GM12865 (cell line): Measurements from ENCODE around the gene IL6.

Experiments used
- DNase-seq: peaks from one replicate; pipeline ENCODE4 v3.0.0; 2010; ENCODE audit warnings: low read depth
- H3K4me3 ChIP-seq: 2 replicates; pipeline ENCODE4 v1.5.1; 2011; ENCODE audit warnings: mild to moderate bottlenecking, low read depth, low read length, control low read depth
- CTCF ChIP-seq: IDR thresholded peaks from 2 replicates; pipeline ENCODE4 v1.5.1; 2011; ENCODE audit warnings: low read length, control low read depth, low read depth, inconsistent platforms; ENCODE audit not compliant: insufficient read depth; ENCODE audit errors: missing control alignments

The IL6 gene

DNA sequence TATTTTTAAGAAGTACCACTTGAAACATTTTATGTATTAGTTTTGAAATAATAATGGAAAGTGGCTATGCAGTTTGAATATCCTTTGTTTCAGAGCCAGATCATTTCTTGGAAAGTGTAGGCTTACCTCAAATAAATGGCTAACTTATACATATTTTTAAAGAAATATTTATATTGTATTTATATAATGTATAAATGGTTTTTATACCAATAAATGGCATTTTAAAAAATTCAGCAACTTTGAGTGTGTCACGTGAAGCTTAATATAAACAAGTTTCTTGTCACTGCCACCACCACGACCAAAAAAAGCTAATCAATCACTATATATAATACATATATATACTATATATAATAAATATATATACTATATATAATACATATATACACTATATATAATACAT, 4.8 kb downstream of the IL6 start:
- TF ChIP-seq CTCF, result no peak
- H3K4me3 ChIP-seq, result no peak overlapping the region
- no peak for DNase-seq

DNA sequence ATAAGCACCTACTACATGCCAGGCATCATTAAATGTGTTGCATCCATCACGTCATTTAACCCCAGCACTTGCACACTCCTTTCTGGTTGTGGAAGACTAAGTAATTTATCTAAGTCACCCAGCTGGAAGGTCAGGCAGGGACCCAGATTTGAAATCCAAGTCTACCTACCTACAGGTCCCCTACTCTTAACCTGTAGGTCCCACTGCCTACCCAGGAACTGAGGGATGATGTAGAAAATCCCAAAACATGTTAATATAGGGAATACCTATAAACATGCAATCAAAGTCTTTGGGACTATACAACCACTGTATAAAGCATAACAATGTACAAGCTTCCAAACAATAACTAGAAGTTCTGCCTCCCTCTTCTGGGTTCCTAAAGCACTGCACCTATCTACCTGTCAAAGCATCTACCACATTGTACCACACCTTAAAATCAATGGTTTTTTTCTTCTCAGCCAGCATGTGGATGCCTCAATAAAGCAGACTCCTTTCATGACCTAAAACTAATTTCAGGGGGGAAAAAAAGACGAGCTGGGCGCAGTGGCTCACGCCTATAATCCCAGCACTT, 5.6 kb downstream of the IL6 start:
- H3K4me3 ChIP-seq, result no peak overlapping the region
- peak; percentile 11 for DNase-seq
- TF ChIP-seq CTCF, result peak; percentile 12

- no peak overlapping the region for H3K4me3 ChIP-seq
- no peak for TF ChIP-seq CTCF
- DNase-seq, result peak; percentile 41
Observed at GRCh38 chr7:22733761-22734160, 6.8 kb downstream of the IL6 start.

- no peak for DNase-seq
- H3K4me3 ChIP-seq, result no peak overlapping the region
- TF ChIP-seq CTCF, result no peak
Observed at GRCh38 chr7:22743014-22743413, 16.0 kb downstream of the IL6 start.

DNA sequence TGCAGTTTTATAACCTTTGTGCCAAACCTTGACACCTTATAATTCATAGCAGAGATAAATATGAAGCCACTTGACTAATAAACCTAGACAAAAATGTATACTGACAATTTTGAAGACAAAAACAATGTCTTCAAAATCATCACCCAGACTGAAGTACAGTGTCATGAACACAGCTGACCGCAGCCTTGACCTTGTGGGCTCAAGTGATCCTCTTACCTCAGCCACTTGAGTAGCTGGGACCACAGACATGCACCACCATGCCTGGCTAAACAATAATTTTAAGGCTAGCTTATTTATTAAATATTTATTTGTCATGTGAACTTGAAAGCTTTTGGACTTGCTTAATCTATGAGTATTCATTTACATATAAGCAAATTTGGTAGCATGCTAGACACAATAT, 24.3 kb downstream of the IL6 start:
- H3K4me3 ChIP-seq, result no peak overlapping the region
- DNase-seq, result no peak
- TF ChIP-seq CTCF, result no peak

- no peak for TF ChIP-seq CTCF
- DNase-seq, result no peak
- no peak overlapping the region for H3K4me3 ChIP-seq
Observed at GRCh38 chr7:22757338-22757994, 30.5 kb downstream of the IL6 start.

GRCh38 chr7:22758576-22758975, 31.6 kb downstream of the IL6 start:
- H3K4me3 ChIP-seq, result no peak overlapping the region
- DNase-seq, result no peak
- TF ChIP-seq CTCF, result no peak
